ENCODE data around the gene MNT.

- no peak for TF ChIP-seq CTCF (IDR thresholded peaks at IDR 0.05; ENCODE audit: low read depth, low read length, missing input control)
- TF ChIP-seq SP1 (IDR thresholded peaks at IDR 0.05) = no peak
These were observed 19.3 kb upstream of the MNT start for GRCh38 chr17:2420176-2420575.

Data from liver (tissue), 3 donors.